ENCODE measurements around the gene KIF26B.

GRCh38 chr1:245465666-245466065 is 310.9 kb downstream of the KIF26B start:
- TF ChIP-seq EZH2phosphoT487 (IDR thresholded peaks at IDR 0.05; ENCODE audit: borderline replicate concordance, low read length) (no peak), EZH2 (IDR thresholded peaks at IDR 0.05; ENCODE audit: low read length, unreplicated experiment) (no peak)
